Astrocyte (in vitro differentiated cells and primary cell): ENCODE measurements around the gene TMEM151A.

Experiments
- EZH2 ChIP-seq: IDR thresholded peaks from 2 replicates; pipeline ENCODE4 v1.6.1; 2012; ENCODE audit warnings: mild to moderate bottlenecking, low read length, inconsistent platforms; ENCODE audit not compliant: insufficient read depth
- TF ChIP-seq, protein P1 (sequence below): IDR thresholded peaks from 2 replicates; pipeline ENCODE4 v1.5.1; 2011; ENCODE audit warnings: low read depth, mild to moderate bottlenecking, inconsistent platforms, low read length, moderate library complexity; ENCODE audit not compliant: insufficient read depth

DNA sequence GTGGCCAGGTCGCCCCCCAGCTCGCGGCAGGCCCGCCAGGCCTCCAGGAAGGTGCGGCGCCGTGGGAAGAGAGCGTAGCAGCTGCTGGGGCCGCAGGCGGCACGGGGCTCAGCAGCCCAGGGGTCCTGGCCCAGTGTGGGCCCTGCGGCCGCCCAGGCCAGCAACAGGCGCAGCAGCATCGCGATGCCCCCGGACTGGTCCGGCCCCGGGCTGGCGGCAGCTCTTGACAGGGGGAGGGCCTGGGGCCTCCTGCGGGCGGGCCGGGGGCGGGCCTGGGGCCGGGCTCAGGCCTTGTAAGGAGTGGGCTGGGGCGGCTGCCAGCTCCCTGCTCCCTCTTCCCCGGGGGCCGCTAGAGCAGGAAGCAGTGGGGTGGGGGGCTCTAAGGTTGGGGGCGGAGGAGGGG is 25.2 kb downstream of the TMEM151A start, which contains the start of gene CD248:
- TF ChIP-seq, protein P1, sequence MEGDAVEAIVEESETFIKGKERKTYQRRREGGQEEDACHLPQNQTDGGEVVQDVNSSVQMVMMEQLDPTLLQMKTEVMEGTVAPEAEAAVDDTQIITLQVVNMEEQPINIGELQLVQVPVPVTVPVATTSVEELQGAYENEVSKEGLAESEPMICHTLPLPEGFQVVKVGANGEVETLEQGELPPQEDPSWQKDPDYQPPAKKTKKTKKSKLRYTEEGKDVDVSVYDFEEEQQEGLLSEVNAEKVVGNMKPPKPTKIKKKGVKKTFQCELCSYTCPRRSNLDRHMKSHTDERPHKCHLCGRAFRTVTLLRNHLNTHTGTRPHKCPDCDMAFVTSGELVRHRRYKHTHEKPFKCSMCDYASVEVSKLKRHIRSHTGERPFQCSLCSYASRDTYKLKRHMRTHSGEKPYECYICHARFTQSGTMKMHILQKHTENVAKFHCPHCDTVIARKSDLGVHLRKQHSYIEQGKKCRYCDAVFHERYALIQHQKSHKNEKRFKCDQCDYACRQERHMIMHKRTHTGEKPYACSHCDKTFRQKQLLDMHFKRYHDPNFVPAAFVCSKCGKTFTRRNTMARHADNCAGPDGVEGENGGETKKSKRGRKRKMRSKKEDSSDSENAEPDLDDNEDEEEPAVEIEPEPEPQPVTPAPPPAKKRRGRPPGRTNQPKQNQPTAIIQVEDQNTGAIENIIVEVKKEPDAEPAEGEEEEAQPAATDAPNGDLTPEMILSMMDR: no peak
- TF ChIP-seq EZH2: no peak
